CD14-positive monocyte (primary cell): ENCODE data around the gene CNGA1. TPM values are rescaled to one million over a fixed set of nuclear protein-coding genes. Genes with fewer than 3 reads are reported as not detected.

Source experiments
- DNase-seq, 3 donors: peaks; one replicate each; pipeline ENCODE4 v3.0.0-alpha.2; 2011 to 2022
- H2AFZ ChIP-seq: 2 replicates; pipeline ENCODE4 v1.6.0; 2012; ENCODE audit warnings: mild to moderate bottlenecking, low read depth, low read length, inconsistent platforms; ENCODE audit not compliant: insufficient read depth, poor library complexity, severe bottlenecking
- H3K27ac ChIP-seq, 2 donors: 1 replicate in 1 of 2; 2 replicates in 1 of 2; pipeline ENCODE4 v1.5.1; 2012 to 2013; ENCODE audit warnings: low read length in 2 of 2, control low read depth in 1 of 2, inconsistent platforms in 1 of 2, low read depth in 1 of 2, mild to moderate bottlenecking in 1 of 2
- H3K27me3 ChIP-seq, 2 donors: one replicate each; pipeline versions ENCODE4 v1.6.0 to v1.6.1; 2011 to 2013; ENCODE audit warnings: low read length in 2 of 2; ENCODE audit not compliant: control insufficient read depth in 2 of 2, insufficient read depth in 2 of 2
- H3K36me3 ChIP-seq, 2 donors: replicated peaks in 1 of 2; 1 replicate in 1 of 2; 2 replicates in 1 of 2; pipeline versions ENCODE4 v1.5.1 to v1.6.1; 2012 to 2013; ENCODE audit warnings: low read length in 2 of 2, control low read depth in 1 of 2, inconsistent platforms in 1 of 2, mild to moderate bottlenecking in 1 of 2; ENCODE audit not compliant: insufficient read depth in 2 of 2, control insufficient read depth in 1 of 2
- H3K4me1 ChIP-seq, 2 donors: 1 replicate in 1 of 2; 2 replicates in 1 of 2; pipeline versions ENCODE4 v1.5.1 to v1.6.1; 2012 to 2013; ENCODE audit warnings: low read length in 2 of 2, control low read depth in 1 of 2, inconsistent platforms in 1 of 2, mild to moderate bottlenecking in 1 of 2, moderate library complexity in 1 of 2; ENCODE audit not compliant: insufficient read depth in 2 of 2, control insufficient read depth in 1 of 2
- H3K4me2 ChIP-seq: replicated peaks from 2 replicates; pipeline ENCODE3; 2012; ENCODE audit warnings: low read length, moderate library complexity, mild to moderate bottlenecking; ENCODE audit not compliant: poor library complexity, severe bottlenecking; ENCODE audit errors: extremely low read depth
- H3K4me3 ChIP-seq, 3 experiments: fragments of 200-600 bp in 1 of 3; sonication (generic) in 1 of 3; replicated peaks in 1 of 3; 1 replicate in 2 of 3; 2 replicates in 1 of 3; pipeline ENCODE4 v1.5.1; 2011 to 2013; ENCODE audit warnings: low read length in 3 of 3, mild to moderate bottlenecking in 3 of 3, control low read depth in 2 of 3, low read depth in 2 of 3, inconsistent platforms in 1 of 3, moderate library complexity in 1 of 3
- H3K79me2 ChIP-seq: 2 replicates; pipeline ENCODE4 v1.6.0; 2012; ENCODE audit warnings: mild to moderate bottlenecking, control low read depth, inconsistent platforms, low read length, moderate library complexity; ENCODE audit not compliant: insufficient read depth
- H3K9ac ChIP-seq: 2 replicates; pipeline ENCODE4 v1.6.0; 2017; ENCODE audit warnings: low read length, mild to moderate bottlenecking; ENCODE audit not compliant: insufficient read depth, poor library complexity, severe bottlenecking
- H3K9me3 ChIP-seq, 2 donors: replicated peaks in 1 of 2; 1 replicate in 1 of 2; 2 replicates in 1 of 2; pipeline versions ENCODE4 v1.5.1 to v1.6.1; 2012 to 2013; ENCODE audit warnings: low read length in 2 of 2, control low read depth in 1 of 2; ENCODE audit not compliant: control insufficient read depth in 1 of 2, insufficient read depth in 1 of 2
- H4K20me1 ChIP-seq: 2 replicates; pipeline ENCODE4 v1.6.0; 2012; ENCODE audit warnings: mild to moderate bottlenecking, low read length, control low read depth, moderate library complexity; ENCODE audit not compliant: insufficient read depth
- H3K27ac Mint-ChIP-seq, 7 donors: one replicate each; pipeline ENCODE4 v1.8.0; 2020; ENCODE audit warnings: mild to moderate bottlenecking in 7 of 7, mixed read lengths in 7 of 7, moderate library complexity in 6 of 7, inconsistent platforms in 2 of 7
- H3K27me3 Mint-ChIP-seq, 3 donors: one replicate each; pipeline ENCODE4 v1.8.0; 2021 to 2022; ENCODE audit warnings: low read depth in 3 of 3, mild to moderate bottlenecking in 3 of 3, mixed read lengths in 3 of 3, moderate library complexity in 3 of 3, inconsistent platforms in 1 of 3
- H3K36me3 Mint-ChIP-seq, 2 donors: one replicate each; pipeline ENCODE4 v1.8.0; 2020; ENCODE audit warnings: mixed read lengths in 2 of 2, inconsistent platforms in 1 of 2, mild to moderate bottlenecking in 1 of 2
- H3K4me1 Mint-ChIP-seq: one replicate; pipeline ENCODE4 v1.8.0; 2020; ENCODE audit warnings: mild to moderate bottlenecking, mixed read lengths
- H3K4me3 Mint-ChIP-seq, 2 donors: one replicate each; pipeline ENCODE4 v1.8.0; 2020; ENCODE audit warnings: mild to moderate bottlenecking in 2 of 2, mixed read lengths in 2 of 2, moderate library complexity in 1 of 2
- H3K9me3 Mint-ChIP-seq, 7 donors: one replicate each; pipeline ENCODE4 v1.8.0; 2020 to 2022; ENCODE audit warnings: mixed read lengths in 7 of 7, mild to moderate bottlenecking in 6 of 7, moderate library complexity in 6 of 7, inconsistent platforms in 2 of 7
- WGBS: methylation state at CpG from one replicate; pipeline ENCODE4 v1.1.5; 2013; ENCODE audit warnings: missing lambda C conversion rate; ENCODE audit not compliant: insufficient coverage; 5-methylcytosine and 5-hydroxymethylcytosine counted together
- intact Hi-C, 2 donors: fragments of 100-400 bp; cut with micrococcal nuclease; formaldehyde crosslinking; loops; one replicate each; pipeline versions ENCODE4 v1.15.0 to v1.15.1; 2023
- polyA plus RNA-seq, 3 donors: library from polyadenylated mRNA; depleted of rRNA in 1 of 3; unstranded in 2 of 3; stranded (reverse) in 1 of 3; fragments of 300-500 nt in 2 of 3; fragments of >200 nt in 1 of 3; fragmentation: Illumina TruSeq in 2 of 3; gene quantifications; 1 replicate in 2 of 3; 2 replicates in 1 of 3; pipeline ENCODE4 v1.2.3, GENCODE V29; 2012 to 2021
- TF ChIP-seq, protein P1 (sequence below): fragments of 200-600 bp; IDR thresholded peaks from one replicate; pipeline ENCODE4 v1.8.0; 2022; ENCODE audit warnings: antibody characterized with exemption, mild to moderate bottlenecking

CNGA1 gene
- polyA plus RNA-seq, 3 donors: not detected

DNA sequence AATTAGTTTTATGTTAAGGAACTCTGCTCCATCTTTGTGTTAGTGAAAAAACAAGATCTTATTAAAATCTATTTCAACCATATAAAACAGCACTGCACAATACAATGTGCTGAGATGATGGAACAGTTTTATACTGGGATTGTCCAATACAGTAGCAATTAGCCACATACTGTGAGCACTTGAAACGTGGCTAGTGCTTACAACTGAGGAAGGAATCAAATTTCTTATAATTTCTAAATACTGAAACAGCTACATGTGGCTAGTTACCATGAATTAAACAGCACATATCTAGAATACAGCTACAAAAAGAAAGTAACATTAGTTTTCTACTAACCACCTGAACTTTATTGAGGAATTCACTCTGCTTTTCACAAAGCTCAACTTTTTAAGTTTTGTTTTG, 116.8 kb downstream of the CNGA1 start:
- H3K27me3 ChIP-seq: no peaks in the 10 kb centered on the region
- peaks cover 66 to 93% of the 10 kb centered on the region in 2 donors for H3K36me3 ChIP-seq
- H3K4me2 ChIP-seq: no peak overlapping the region
- no peaks in the 10 kb centered on the region for H3K9me3 Mint-ChIP-seq
- DNase-seq: no peak
- H3K27ac Mint-ChIP-seq: no peak overlapping the region
- H3K36me3 Mint-ChIP-seq: peaks cover 69 to 79% of the 10 kb centered on the region in 2 donors
- no peaks in the 10 kb centered on the region for H3K4me1 Mint-ChIP-seq
- WGBS: no CpG with 5 or more reads among the region's 1 CpG
- H3K9me3 ChIP-seq: no peaks in the 10 kb centered on the region
- H2AFZ ChIP-seq: no peak overlapping the region
- no peak overlapping the region for H3K4me3 ChIP-seq
- no peaks in the 10 kb centered on the region for H3K27me3 Mint-ChIP-seq
- H3K27ac ChIP-seq: no peak overlapping the region
- intact Hi-C loops: no loop called here
- H3K9ac ChIP-seq: no peak overlapping the region
- no peaks in the 10 kb centered on the region for H3K79me2 ChIP-seq
- no peaks in the 10 kb centered on the region for H3K4me1 ChIP-seq
- TF ChIP-seq, protein P1, sequence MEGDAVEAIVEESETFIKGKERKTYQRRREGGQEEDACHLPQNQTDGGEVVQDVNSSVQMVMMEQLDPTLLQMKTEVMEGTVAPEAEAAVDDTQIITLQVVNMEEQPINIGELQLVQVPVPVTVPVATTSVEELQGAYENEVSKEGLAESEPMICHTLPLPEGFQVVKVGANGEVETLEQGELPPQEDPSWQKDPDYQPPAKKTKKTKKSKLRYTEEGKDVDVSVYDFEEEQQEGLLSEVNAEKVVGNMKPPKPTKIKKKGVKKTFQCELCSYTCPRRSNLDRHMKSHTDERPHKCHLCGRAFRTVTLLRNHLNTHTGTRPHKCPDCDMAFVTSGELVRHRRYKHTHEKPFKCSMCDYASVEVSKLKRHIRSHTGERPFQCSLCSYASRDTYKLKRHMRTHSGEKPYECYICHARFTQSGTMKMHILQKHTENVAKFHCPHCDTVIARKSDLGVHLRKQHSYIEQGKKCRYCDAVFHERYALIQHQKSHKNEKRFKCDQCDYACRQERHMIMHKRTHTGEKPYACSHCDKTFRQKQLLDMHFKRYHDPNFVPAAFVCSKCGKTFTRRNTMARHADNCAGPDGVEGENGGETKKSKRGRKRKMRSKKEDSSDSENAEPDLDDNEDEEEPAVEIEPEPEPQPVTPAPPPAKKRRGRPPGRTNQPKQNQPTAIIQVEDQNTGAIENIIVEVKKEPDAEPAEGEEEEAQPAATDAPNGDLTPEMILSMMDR: no peak
- peaks cover 6% of the 10 kb centered on the region for H4K20me1 ChIP-seq
- H3K4me3 Mint-ChIP-seq: no peak overlapping the region

DNA sequence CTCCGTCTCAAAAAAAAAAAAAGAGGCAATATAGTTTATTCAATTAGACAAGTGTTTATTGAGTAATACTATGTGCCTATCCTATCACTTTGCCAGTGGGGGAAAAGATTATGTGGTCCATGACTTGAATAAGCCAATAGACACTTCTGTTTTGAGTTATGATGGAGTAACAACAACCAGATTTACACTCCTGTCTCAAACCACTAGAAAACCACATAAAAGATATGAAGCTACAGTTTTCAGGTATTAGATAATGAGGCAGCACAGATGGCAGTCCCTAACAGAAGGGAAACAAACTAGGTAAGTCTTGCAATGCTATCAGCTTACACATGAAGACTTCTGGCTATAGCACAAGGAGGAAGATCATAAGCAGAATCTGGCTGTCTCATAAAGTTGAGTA, 124.6 kb downstream of the CNGA1 start:
- Histone ChIP-seq H3K4me3 (no peak overlapping the region), H3K79me2 (no peaks in the 10 kb centered on the region), H2AFZ (no peak overlapping the region), H3K4me1 (no peaks in the 10 kb centered on the region), H3K27me3 (no peaks in the 10 kb centered on the region), H3K9me3 (no peaks in the 10 kb centered on the region), H3K27ac (peak overlapping the region in 1 of 2 donors; percentile 21), H4K20me1 (peaks cover 3% of the 10 kb centered on the region), H3K36me3 (peaks cover 52 to 98% of the 10 kb centered on the region in 2 donors), H3K9ac (no peak overlapping the region), H3K4me2 (no peak overlapping the region)
- H3K4me3 Mint-ChIP-seq: no peak overlapping the region
- no peaks in the 10 kb centered on the region for H3K4me1 Mint-ChIP-seq
- no peaks in the 10 kb centered on the region for H3K27me3 Mint-ChIP-seq
- no peaks in the 10 kb centered on the region for H3K9me3 Mint-ChIP-seq
- H3K36me3 Mint-ChIP-seq: peaks cover 72 to 87% of the 10 kb centered on the region in 2 donors
- intact Hi-C loops: no loop called here
- WGBS: no CpG with 5 or more reads among the region's 1 CpG
- TF ChIP-seq, protein P1: no peak
- peak overlapping the region in 1 of 7 donors; percentile 43 for H3K27ac Mint-ChIP-seq
- DNase-seq: no peak

Other genes starting within 250 kb of the CNGA1 start
- gene CORIN, start 178.6 kb downstream of the CNGA1 start, polyA plus RNA-seq: under 1 TPM in 1 of 3 donors, not detected in 2; 0.01 TPM
- 10 to 100 TPM in 2 of 3 donors, 1 to 10 TPM in 1; 3.6 to 26.2 (median 10.6) TPM for gene NFXL1, start 102.1 kb downstream of the CNGA1 start, polyA plus RNA-seq
- under 1 TPM in 2 of 3 donors, not detected in 1; 0.13 to 0.22 TPM for gene NIPAL1, start 91 bp upstream of the CNGA1 start, polyA plus RNA-seq
- under 1 TPM; 0.13 to 0.93 (median 0.54) TPM for gene TXK, start 117.6 kb upstream of the CNGA1 start, polyA plus RNA-seq